ENCODE data around the gene ZMYND8. TPM values are rescaled to one million over a fixed set of nuclear protein-coding genes. Genes with fewer than 3 reads are reported as not detected.

The ZMYND8 gene
- total and polyA plus RNA-seq, 10 of the 15 experiments (the other 5 are each of a cell fraction or from before 2014, with no cell fraction given) = 12.9 to 54.8 (median 23.1) TPM

GRCh38 chr20:47392015-47392720 is 35.7 kb upstream of the ZMYND8 start:
- ChIA-PET SMC1A (ENCODE audit: uncharacterized antibody, unreplicated experiment) (interaction anchor here (0.6 to 3.2 kb wide), 20 partner anchors 8 to 272 kb away, joined by 3 to 16 read pairs (median 4); no protein-coding TSS in a partner anchor), CTCF (interaction anchor here (1.0 to 1.8 kb wide), 8 partner anchors 8 to 228 kb away, joined by 3 to 9 read pairs (median 4); no protein-coding TSS in a partner anchor), RAD21 (ENCODE audit: unreplicated experiment) (interaction anchor here (0.9 to 2.9 kb wide), 10 partner anchors 8 to 229 kb away, joined by 3 to 14 read pairs (median 4); no protein-coding TSS in a partner anchor), POLR2A (interaction anchor here (0.6 to 2.8 kb wide), 6 partner anchors 18 to 227 kb away, joined by 3 to 8 read pairs (median 6); no protein-coding TSS in a partner anchor)
- no peak for DNase-seq (ENCODE audit: low read depth, low spot score)
- H4K20me1 ChIP-seq (ENCODE audit: control insufficient read depth, insufficient read depth) = no peaks in the 10 kb centered on the region
- ATAC-seq = peak; percentile 90
- H3K36me3 ChIP-seq (ENCODE audit: control insufficient read depth in 2 of 2, insufficient read depth in 2 of 2, low read length in 1 of 2) = no peaks in the 10 kb centered on the region; a peak in 2 of 4 replicates
- H3K4me1 ChIP-seq (ENCODE audit: control insufficient read depth, insufficient read depth, low read length) = peaks cover 20% of the 10 kb centered on the region
- BruUV-seq (replicated peaks) = TSS peak; percentile 66
- in situ Hi-C loops (cut with MboI) = no loop called here
- intact Hi-C loops (cut with micrococcal nuclease; ENCODE audit: unreplicated experiment) = no loop called here
- no peaks in the 10 kb centered on the region for H3K27me3 ChIP-seq (replicated peaks in 1 of 2; ENCODE audit: control insufficient read depth in 2 of 2, insufficient read depth in 2 of 2, low read length in 1 of 2)
- peak overlapping the region; percentile 39 for H3K4me2 ChIP-seq (ENCODE audit: control insufficient read depth, insufficient read depth)
- H3K27ac ChIP-seq (ENCODE audit: control insufficient read depth, insufficient read depth) = peak overlapping the region; percentile 11
- no peak overlapping the region for H3K4me3 ChIP-seq
- peak overlapping the region; percentile 72 for H2AFZ ChIP-seq (ENCODE audit: control insufficient read depth, low read depth, low read length)
- no peak overlapping the region for H3K9ac ChIP-seq (ENCODE audit: control insufficient read depth, insufficient read depth, low read length)
- FAIRE-seq = peak; percentile 80
- 0% methylated on average over 7 of the region's 7 CpGs for WGBS (ENCODE audit: insufficient coverage, insufficient replicate concordance, low lambda C conversion rate, missing lambda C conversion rate)
- H3K9me3 ChIP-seq (replicated peaks; ENCODE audit: control insufficient read depth, insufficient read depth, low read length) = peaks cover 4% of the 10 kb centered on the region; the same call in 2 of the 3 replicates
- H3K79me2 ChIP-seq (ENCODE audit: control insufficient read depth, insufficient read depth, low read length) = no peaks in the 10 kb centered on the region
- TF ChIP-seq MEF2A (IDR thresholded peaks at IDR 0.05; ENCODE audit: insufficient read depth, low read depth, low read length) (no peak), IKZF2 (IDR thresholded peaks at IDR 0.05) (no peak), POLR2AphosphoS5 (IDR thresholded peaks at IDR 0.05; ENCODE audit: low read length) (no peak), EGR1 (IDR thresholded peaks at IDR 0.05; ENCODE audit: borderline replicate concordance in 1 of 2, low read depth in 2 of 2, low read length in 2 of 2) (no peak), GABPA (IDR thresholded peaks at IDR 0.05; ENCODE audit: low read depth) (no peak), POLR2A (IDR thresholded peaks at IDR 0.05; ENCODE audit: low read depth, low read length) (0 out of 2 replicates have a peak, but pooled peaks have one; percentile 26), IRF4 (IDR thresholded peaks at IDR 0.05; ENCODE audit: low read depth, low read length) (no peak), NFIC (IDR thresholded peaks at IDR 0.05; ENCODE audit: low read depth, low read length) (0 out of 2 replicates have a peak, but pooled peaks have one; percentile 12), STAT3 (IDR thresholded peaks at IDR 0.05; ENCODE audit: low read depth, low read length) (no peak), FOXK2 (IDR thresholded peaks at IDR 0.05) (no peak), EP300 (IDR thresholded peaks at IDR 0.05; ENCODE audit: borderline replicate concordance in 1 of 2, control insufficient read depth in 1 of 2, low read depth in 2 of 2, low read length in 2 of 2) (no peak), JUND (IDR thresholded peaks at IDR 0.05; ENCODE audit: low read depth, low read length) (no peak), ASH2L (IDR thresholded peaks at IDR 0.05; ENCODE audit: borderline replicate concordance, low read depth) (no peak), ZNF384 (IDR thresholded peaks at IDR 0.05; ENCODE audit: borderline replicate concordance, low read depth, low read length) (no peak), CBX3 (IDR thresholded peaks at IDR 0.05; ENCODE audit: borderline replicate concordance, low read depth) (no peak), CBFB (IDR thresholded peaks at IDR 0.05; ENCODE audit: low read depth) (no peak), SMC3 (IDR thresholded peaks at IDR 0.05; ENCODE audit: borderline replicate concordance, low read length) (no peak), DPF2 (IDR thresholded peaks at IDR 0.05) (no peak), ZNF274 (IDR thresholded peaks at IDR 0.05; ENCODE audit: insufficient read depth, insufficient read length) (no peak), NFYB (IDR thresholded peaks at IDR 0.05; ENCODE audit: insufficient read depth, low read depth, low read length) (peak; percentile 40; the same call in 1 of the 2 replicates), BCLAF1 (IDR thresholded peaks at IDR 0.05) (no peak), CEBPB (IDR thresholded peaks at IDR 0.05; ENCODE audit: borderline replicate concordance in 1 of 2, low read depth in 2 of 2, low read length in 2 of 2) (no peak), POU2F2 (IDR thresholded peaks at IDR 0.05; ENCODE audit: borderline replicate concordance, low read depth, low read length) (0 out of 3 replicates have a peak, but pooled peaks have one; percentile 34)

Measured in GM12878 (cell line).